K562 (cell line): ENCODE data around the gene ALOXE3. TPM values are rescaled to one million over a fixed set of nuclear protein-coding genes. Genes with fewer than 3 reads are reported as not detected.

Source experiments
- ATF4 ChIP-seq: fragments of 450-650 bp; formaldehyde crosslinking; IDR thresholded peaks from 2 replicates; pipeline ENCODE4 v1.4.0; 2022; ENCODE audit warnings: mild to moderate bottlenecking, moderate library complexity
- ATF7 ChIP-seq: fragments of 450-650 bp; IDR thresholded peaks from 2 replicates; pipeline ENCODE4 v1.7.1; 2014; ENCODE audit warnings: mild to moderate bottlenecking, moderate library complexity
- GMEB1 ChIP-seq: fragments of 250-450 bp; sonication (Bioruptor Pico); IDR thresholded peaks from 2 replicates; pipeline ENCODE4 v1.4.0; 2020; ENCODE audit warnings: mild to moderate bottlenecking
- GTF2F1 ChIP-seq: IDR thresholded peaks from 2 replicates; pipeline ENCODE4 v1.6.1; 2011; ENCODE audit warnings: low read depth, low read length, improper control_type of control experiment
- HBP1 ChIP-seq: fragments of 450-650 bp; formaldehyde crosslinking; IDR thresholded peaks from 2 replicates; pipeline ENCODE4 v1.4.0; 2022; ENCODE audit warnings: missing genetic modification characterization
- HNRNPL ChIP-seq: fragments of 200-400 bp; formaldehyde crosslinking; IDR thresholded peaks from 2 replicates; pipeline ENCODE4 v1.6.1; 2017; ENCODE audit warnings: low read depth, mild to moderate bottlenecking, low read length
- MCM3 ChIP-seq: fragments of 450-650 bp; IDR thresholded peaks from 2 replicates; pipeline ENCODE4 v1.6.1; 2016
- NBN ChIP-seq: fragments of 450-650 bp; IDR thresholded peaks from 2 replicates; pipeline ENCODE4 v1.6.1; 2016; ENCODE audit warnings: low read depth, mild to moderate bottlenecking
- NELFE ChIP-seq: IDR thresholded peaks from 2 replicates; pipeline ENCODE4 v1.6.1; 2011; ENCODE audit warnings: mild to moderate bottlenecking; ENCODE audit not compliant: insufficient read depth, insufficient read length
- NR2F6 ChIP-seq: fragments of 450-650 bp; formaldehyde crosslinking; IDR thresholded peaks from 2 replicates; pipeline ENCODE4 v1.4.0; 2020; ENCODE audit warnings: mild to moderate bottlenecking
- PHF21A ChIP-seq: fragments of 450-650 bp; IDR thresholded peaks from 2 replicates; pipeline ENCODE4 v1.6.1; 2017; ENCODE audit warnings: low read depth, borderline replicate concordance
- SMAD4 ChIP-seq: fragments of 250-450 bp; sonication (Bioruptor Pico); conservative IDR thresholded peaks from 2 replicates; pipeline ENCODE4 v1.8.0; 2021; ENCODE audit warnings: inconsistent platforms, mild to moderate bottlenecking, moderate library complexity
- SMARCA5 ChIP-seq: fragments of 450-650 bp; IDR thresholded peaks from 2 replicates; pipeline ENCODE4 v1.6.1; 2016
- SMC3 ChIP-seq: conservative IDR thresholded peaks from 2 replicates; pipeline ENCODE4 v1.6.1; 2011; ENCODE audit warnings: low read depth, low read length, improper control_type of control experiment; ENCODE audit not compliant: insufficient read depth
- SNRNP70 ChIP-seq: fragments of 200-400 bp; formaldehyde crosslinking; optimal IDR thresholded peaks from 2 replicates; pipeline ENCODE3; 2017; ENCODE audit warnings: low read depth, low read length
- SRSF1 ChIP-seq: fragments of 200-400 bp; formaldehyde crosslinking; IDR thresholded peaks from 2 replicates; pipeline ENCODE4 v1.6.1; 2017; ENCODE audit warnings: mild to moderate bottlenecking, low read depth, low read length, moderate library complexity
- TAF15 ChIP-seq: fragments of 200-400 bp; formaldehyde crosslinking; IDR thresholded peaks from 2 replicates; pipeline ENCODE4 v1.6.1; 2017; ENCODE audit warnings: mild to moderate bottlenecking, low read depth, low read length, moderate library complexity
- TEAD1 ChIP-seq, 2 experiments: fragments of 450-650 bp in 1 of 2; sonication (generic) in 1 of 2; formaldehyde crosslinking; IDR thresholded peaks; 2 replicates each; pipeline versions ENCODE4 v1.4.0 to v1.8.0; 2020 to 2022; ENCODE audit warnings: mild to moderate bottlenecking in 2 of 2, missing genetic modification reagents in 1 of 2
- TFAP4 ChIP-seq: sonication (generic); formaldehyde crosslinking; IDR thresholded peaks from 2 replicates; pipeline ENCODE4 v1.8.0; 2022; ENCODE audit warnings: missing genetic modification reagents, mild to moderate bottlenecking, moderate library complexity, borderline replicate concordance
- TSC22D4 ChIP-seq: fragments of 450-650 bp; IDR thresholded peaks from 2 replicates; pipeline ENCODE4 v1.6.1; 2016; ENCODE audit warnings: missing genetic modification characterization, missing biosample characterization, control low read depth
- ZBED1 ChIP-seq: IDR thresholded peaks from 2 replicates; pipeline ENCODE4 v1.6.1; 2014
- ZNF217 ChIP-seq: sonication (generic); formaldehyde crosslinking; IDR thresholded peaks from 2 replicates; pipeline ENCODE4 v1.8.0; 2022; ENCODE audit warnings: mild to moderate bottlenecking, missing genetic modification reagents
- ZNF23 ChIP-seq: fragments of 250-450 bp; sonication (Bioruptor Pico); IDR thresholded peaks from 2 replicates; pipeline ENCODE4 v1.4.0; 2020; ENCODE audit warnings: mild to moderate bottlenecking
- ZNF717 ChIP-seq: fragments of 250-450 bp; sonication (Bioruptor Pico); IDR thresholded peaks from 2 replicates; pipeline ENCODE4 v1.5.0; 2021
- ZNF75A ChIP-seq: fragments of 450-650 bp; formaldehyde crosslinking; IDR thresholded peaks from 2 replicates; pipeline ENCODE4 v1.4.0; 2020; ENCODE audit warnings: mild to moderate bottlenecking
- polyA plus RNA-seq, 8 experiments: library from polyadenylated mRNA; depleted of rRNA in 4 of 8; stranded (reverse) in 5 of 8; unstranded in 3 of 8; fragments of >200 nt; fragmentation: Nextera tagmentation in 2 of 8; fragmentation: Illumina TruSeq in 1 of 8; extraction: Ambion mirVana in 2 of 8; extraction: Trizol in 1 of 8; gene quantifications; 2 replicates each; pipeline versions ENCODE4 v1.2.1 to v1.2.3, GENCODE V29; 2011 to 2014; ENCODE audit warnings: inconsistent platforms in 1 of 8, missing spikeins in 1 of 8
- total RNA-seq, 7 experiments: library from RNA; depleted of rRNA in 6 of 7; stranded (reverse); fragments of >200 nt in 6 of 7; fragmentation: Illumina TruSeq in 2 of 7; extraction: Trizol in 2 of 7; gene quantifications; 2 replicates each; pipeline versions ENCODE4 v1.2.1 to v1.2.3, GENCODE V29; 2011 to 2021; ENCODE audit warnings: low replicate concordance in 1 of 7
- TF ChIP-seq, protein P1 (sequence below), 2 experiments: fragments of 450-650 bp in 1 of 2; sonication (generic) in 1 of 2; formaldehyde crosslinking; conservative IDR thresholded peaks; 2 replicates each; pipeline versions ENCODE4 v1.4.0 to v1.8.1; 2020 to 2022; ENCODE audit warnings: mild to moderate bottlenecking in 1 of 2, missing genetic modification reagents in 1 of 2

The ALOXE3 gene
- total and polyA plus RNA-seq, 9 of the 15 experiments (the other 6 are each of a cell fraction or from before 2014, with no cell fraction given) = 0.04 TPM; not detected in 8

GRCh38 chr17:8156246-8156992, 38.1 kb upstream of the ALOXE3 start (continued):
- TF ChIP-seq ATF4 = no peak
- no peak for TF ChIP-seq SMAD4
- TF ChIP-seq SMARCA5 = no peak
- TF ChIP-seq ZNF717 = no peak
- TF ChIP-seq ZNF75A = no peak
- no peak for TF ChIP-seq SNRNP70
- peak; percentile 29; the same call in 1 of the 2 replicates for TF ChIP-seq GMEB1 (CRISPR knock-in tag)
- TF ChIP-seq MCM3 = no peak
- TF ChIP-seq PHF21A = no peak
- peak; percentile 73 for TF ChIP-seq TFAP4 (CRISPR knock-in tag)
- no peak for TF ChIP-seq SRSF1
- TF ChIP-seq GTF2F1 = no peak
- no peak for TF ChIP-seq ZNF217 (CRISPR knock-in tag)
- no peak for TF ChIP-seq SMC3
- no peak for TF ChIP-seq NR2F6
- TF ChIP-seq TEAD1 (CRISPR knock-in tag; IDR thresholded peaks at IDR 0.05) = no peak
- no peak for TF ChIP-seq NBN
- TF ChIP-seq ZNF23 = no peak
- no peak for TF ChIP-seq ZBED1
- no peak for TF ChIP-seq TSC22D4 (tag)
- no peak for TF ChIP-seq TAF15
- TF ChIP-seq, protein P1, sequence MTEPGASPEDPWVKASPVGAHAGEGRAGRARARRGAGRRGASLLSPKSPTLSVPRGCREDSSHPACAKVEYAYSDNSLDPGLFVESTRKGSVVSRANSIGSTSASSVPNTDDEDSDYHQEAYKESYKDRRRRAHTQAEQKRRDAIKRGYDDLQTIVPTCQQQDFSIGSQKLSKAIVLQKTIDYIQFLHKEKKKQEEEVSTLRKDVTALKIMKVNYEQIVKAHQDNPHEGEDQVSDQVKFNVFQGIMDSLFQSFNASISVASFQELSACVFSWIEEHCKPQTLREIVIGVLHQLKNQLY (CRISPR knock-in tag; conservative IDR thresholded peaks at IDR 0.05) = no peak
- no peak for TF ChIP-seq HNRNPL
- TF ChIP-seq NELFE = no peak
- 0 out of 2 replicates have a peak, but pooled peaks have one; percentile 19 for TF ChIP-seq HBP1 (CRISPR knock-in tag)
- TF ChIP-seq ATF7 = peak; percentile 95
